GM12872 (cell line): ENCODE data around the gene RELL2.

Experiments
- TF ChIP-seq, protein P1 (sequence below): IDR thresholded peaks from 3 replicates; pipeline ENCODE4 v1.5.1; 2011; ENCODE audit warnings: low read depth, mild to moderate bottlenecking, low read length, moderate library complexity; ENCODE audit not compliant: insufficient read depth

RELL2 gene

GRCh38 chr5:141664733-141665461 lies 28.1 kb downstream of the RELL2 start:
- TF ChIP-seq, protein P1, sequence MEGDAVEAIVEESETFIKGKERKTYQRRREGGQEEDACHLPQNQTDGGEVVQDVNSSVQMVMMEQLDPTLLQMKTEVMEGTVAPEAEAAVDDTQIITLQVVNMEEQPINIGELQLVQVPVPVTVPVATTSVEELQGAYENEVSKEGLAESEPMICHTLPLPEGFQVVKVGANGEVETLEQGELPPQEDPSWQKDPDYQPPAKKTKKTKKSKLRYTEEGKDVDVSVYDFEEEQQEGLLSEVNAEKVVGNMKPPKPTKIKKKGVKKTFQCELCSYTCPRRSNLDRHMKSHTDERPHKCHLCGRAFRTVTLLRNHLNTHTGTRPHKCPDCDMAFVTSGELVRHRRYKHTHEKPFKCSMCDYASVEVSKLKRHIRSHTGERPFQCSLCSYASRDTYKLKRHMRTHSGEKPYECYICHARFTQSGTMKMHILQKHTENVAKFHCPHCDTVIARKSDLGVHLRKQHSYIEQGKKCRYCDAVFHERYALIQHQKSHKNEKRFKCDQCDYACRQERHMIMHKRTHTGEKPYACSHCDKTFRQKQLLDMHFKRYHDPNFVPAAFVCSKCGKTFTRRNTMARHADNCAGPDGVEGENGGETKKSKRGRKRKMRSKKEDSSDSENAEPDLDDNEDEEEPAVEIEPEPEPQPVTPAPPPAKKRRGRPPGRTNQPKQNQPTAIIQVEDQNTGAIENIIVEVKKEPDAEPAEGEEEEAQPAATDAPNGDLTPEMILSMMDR: peak; percentile 97

GRCh38 chr5:141665995-141666940 lies 29.5 kb downstream of the RELL2 start:
- TF ChIP-seq, protein P1: no peak

GRCh38 chr5:141668601-141669265 lies 31.9 kb downstream of the RELL2 start:
- TF ChIP-seq, protein P1: no peak

DNA sequence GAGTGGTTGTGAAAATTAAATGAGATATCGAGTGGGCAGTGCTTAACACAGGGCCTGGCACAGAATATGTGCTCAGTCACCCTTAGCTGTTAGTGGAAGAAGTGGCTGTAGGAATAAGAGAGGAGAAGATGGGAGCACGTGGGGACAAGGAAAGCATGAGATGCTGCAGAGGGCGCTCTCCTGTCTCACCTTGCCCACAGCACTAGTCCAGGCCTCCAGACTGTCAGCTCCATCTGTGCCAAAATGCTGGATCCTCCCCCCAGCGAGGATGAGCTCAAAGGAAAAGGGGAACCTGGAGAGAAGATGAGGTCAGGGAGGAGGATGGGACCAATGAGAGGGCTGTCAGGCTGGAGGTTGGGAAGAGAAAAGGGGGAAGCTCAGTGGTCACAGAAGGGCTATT lies 32.7 kb downstream of the RELL2 start:
- TF ChIP-seq, protein P1: no peak

DNA sequence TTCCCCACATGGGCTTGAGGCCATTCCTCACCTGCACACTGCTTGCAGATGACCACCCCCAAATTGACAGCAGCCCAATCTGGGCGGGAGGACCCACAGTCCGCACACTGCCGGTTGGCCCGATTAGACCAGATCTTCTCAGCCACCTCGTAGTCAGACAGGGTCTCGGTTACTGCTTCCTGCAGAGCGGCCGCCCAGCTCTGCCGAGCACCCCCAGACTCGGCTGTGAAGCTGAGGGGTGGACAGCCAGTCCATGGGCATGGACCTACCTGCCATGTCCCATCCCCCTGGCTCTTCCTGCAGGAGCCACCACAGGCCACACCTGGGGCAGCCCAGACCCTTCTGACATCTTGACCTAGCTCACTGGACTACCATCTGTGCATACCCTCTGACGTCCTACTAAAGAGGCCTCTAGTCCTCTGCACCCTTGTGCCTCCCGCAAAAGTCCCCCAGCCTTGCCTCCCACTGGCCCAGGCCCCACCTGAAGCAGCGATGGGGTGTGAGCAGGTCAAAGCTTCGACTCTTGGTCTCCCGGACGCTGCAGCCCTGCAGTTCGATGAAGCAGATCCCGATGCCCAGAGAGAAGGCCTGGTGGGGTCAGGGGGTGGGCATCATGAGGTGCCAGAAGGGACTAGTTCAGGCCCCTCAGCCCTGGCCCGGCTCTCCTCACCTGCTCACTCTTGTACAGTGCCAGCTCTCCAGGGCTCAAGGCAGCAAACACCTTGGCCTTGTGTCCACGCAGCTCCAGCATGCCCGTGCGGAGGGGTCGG lies 35.5 kb downstream of the RELL2 start:
- TF ChIP-seq, protein P1: no peak

DNA sequence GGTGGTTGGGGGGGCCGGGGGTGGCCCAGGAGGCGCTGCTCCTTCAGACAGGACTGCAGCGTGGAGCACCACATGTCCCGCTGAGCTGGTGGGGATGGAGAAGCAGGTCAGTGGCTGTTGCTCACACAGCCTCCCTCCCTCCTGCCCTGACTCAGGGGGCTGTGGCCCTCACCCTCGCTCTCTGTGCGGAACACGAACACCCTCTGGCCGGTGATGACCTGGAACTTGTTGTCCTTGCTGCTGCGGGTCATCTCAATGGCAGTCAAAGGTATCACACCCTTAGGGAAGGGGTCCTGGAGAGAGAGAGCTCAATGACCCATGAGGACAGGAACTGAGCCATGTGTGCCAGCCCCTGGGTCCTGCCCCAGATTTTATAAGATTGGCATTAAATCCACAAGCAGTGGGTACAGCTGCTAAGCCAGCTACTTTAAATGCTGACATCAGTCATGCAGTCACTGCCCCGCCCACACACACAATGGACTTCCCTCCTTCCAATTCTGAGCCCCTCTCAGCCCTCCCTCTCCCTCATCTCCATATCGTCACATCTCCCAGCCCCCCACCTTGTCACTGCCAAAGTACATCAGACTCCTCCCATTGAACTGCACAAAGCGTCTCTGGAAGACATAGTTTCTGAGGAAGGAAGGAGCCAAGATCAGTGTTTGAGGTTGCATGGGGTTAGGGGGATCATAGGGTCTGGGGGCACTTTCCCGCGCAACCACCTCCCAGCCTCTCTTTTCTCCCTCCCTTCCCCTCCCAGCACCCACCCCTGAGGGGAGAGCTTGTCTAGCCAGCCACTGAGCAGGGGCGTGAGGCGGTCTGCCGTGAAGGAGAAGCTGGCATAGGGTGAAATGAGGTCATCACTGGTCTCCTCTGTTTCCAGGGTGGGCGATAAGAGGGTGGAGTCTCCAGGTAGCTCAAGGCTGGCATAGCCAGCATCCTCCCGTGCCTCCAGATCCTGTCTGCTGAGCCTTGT lies 36.3 kb downstream of the RELL2 start:
- TF ChIP-seq, protein P1: no peak
